Kidney glomerular epithelial cell (primary cell): Measurements from ENCODE around the gene BEST1.
"Not testable (repeated sequence)": the region's sequence is repeated elsewhere in the genome, so short reads cannot be mapped to it uniquely, and the experiment has no call there.

Source experiments
- DNase-seq: peaks from one replicate; lab custom pipeline; 2025; lab: John Stamatoyannopoulos, UW

The BEST1 gene

GRCh38 chr11:61964666-61965271 lies 14.6 kb downstream of the BEST1 start:
- not testable (repeated sequence) for DNase-seq

GRCh38 chr11:61966734-61967115 lies 16.6 kb downstream of the BEST1 start:
- no peak for DNase-seq

- DNase-seq, result peak; percentile 82
These were observed 17.2 kb downstream of the BEST1 start, which contains the start of gene FTH1 for GRCh38 chr11:61967116-61967923. Gene FTH1 (minus strand): TSS chr11:61967634. CDS start chr11:61967425, 209 bp downstream.

- no peak for DNase-seq
These were observed 18.0 kb downstream of the BEST1 start for GRCh38 chr11:61967924-61968757.

- DNase-seq, result no peak
These were observed 18.7 kb downstream of the BEST1 start for GRCh38 chr11:61968758-61969390.

GRCh38 chr11:61969391-61969758 lies 19.2 kb downstream of the BEST1 start:
- no peak for DNase-seq

- peak; percentile 34 for DNase-seq
These were observed 19.9 kb downstream of the BEST1 start for GRCh38 chr11:61969838-61970662.

GRCh38 chr11:61971248-61972111 lies 21.3 kb downstream of the BEST1 start:
- DNase-seq, result peak; percentile 99

- DNase-seq, result no peak
These were observed 22.0 kb downstream of the BEST1 start for GRCh38 chr11:61972112-61972671.

- DNase-seq, result peak; percentile 91
These were observed 22.7 kb downstream of the BEST1 start for GRCh38 chr11:61972672-61973475.

GRCh38 chr11:61973476-61974162 lies 23.5 kb downstream of the BEST1 start:
- no peak for DNase-seq

- DNase-seq, result peak; percentile 26
These were observed 24.8 kb downstream of the BEST1 start for GRCh38 chr11:61974766-61975631.

GRCh38 chr11:61975638-61976419 lies 25.7 kb downstream of the BEST1 start:
- DNase-seq, result no peak

- no peak for DNase-seq
These were observed 26.3 kb downstream of the BEST1 start for GRCh38 chr11:61976420-61976800.

GRCh38 chr11:61976813-61977475 lies 26.8 kb downstream of the BEST1 start:
- no peak for DNase-seq
